Right lobe of liver (tissue), 6 donors: Measurements from ENCODE around the gene KDSR. TPM values are rescaled to one million over a fixed set of nuclear protein-coding genes. Genes with fewer than 3 reads are reported as not detected.
A peak's percentile ranks its signal among the peaks of the same experiment; 100 is the strongest.

Experiments
- ATAC-seq, 4 donors: fragments of 200-7000 bp; cut with Tn5 transposase; one replicate each; pipeline ENCODE4 v1.9.1; 2020; ENCODE audit warnings: mild to moderate bottlenecking in 4 of 4, moderate library complexity in 4 of 4
- DNase-seq, 3 donors: peaks; one replicate each; pipeline ENCODE4 v3.0.0-alpha.2; 2020
- H3K27ac ChIP-seq, 3 donors: fragments of 200-600 bp; one replicate each; pipeline ENCODE4 v1.8.0; 2022
- H3K27me3 ChIP-seq, 2 donors: fragments of 200-600 bp; one replicate each; pipeline ENCODE4 v1.8.0; 2022
- H3K36me3 ChIP-seq, 4 donors: fragments of 200-600 bp; sonication (generic) in 1 of 4; one replicate each; pipeline versions ENCODE4 v1.5.1 to v1.8.0; 2017 to 2022; ENCODE audit warnings: control low read depth in 1 of 4
- H3K4me1 ChIP-seq, 4 donors: fragments of 200-600 bp; sonication (generic) in 1 of 4; one replicate each; pipeline versions ENCODE4 v1.5.1 to v1.8.0; 2017 to 2022; ENCODE audit warnings: control low read depth in 1 of 4
- H3K4me3 ChIP-seq, 3 donors: fragments of 200-600 bp; one replicate each; pipeline ENCODE4 v1.8.0; 2022
- H3K9me3 ChIP-seq, 4 donors: fragments of 200-600 bp; sonication (generic) in 1 of 4; one replicate each; pipeline versions ENCODE4 v1.5.1 to v1.8.0; 2017 to 2022; ENCODE audit warnings: control low read depth in 1 of 4
- CTCF ChIP-seq, 4 donors: fragments of 200-600 bp in 3 of 4; fragments of 450-650 bp in 1 of 4; IDR thresholded peaks; one replicate each; pipeline versions ENCODE4 v1.5.1 to v1.8.0; 2016 to 2022; ENCODE audit warnings: antibody characterized with exemption in 4 of 4, mild to moderate bottlenecking in 2 of 4
- POLR2A ChIP-seq: fragments of 450-650 bp; IDR thresholded peaks from one replicate; pipeline ENCODE4 v1.6.1; 2017; ENCODE audit warnings: antibody characterized with exemption, mild to moderate bottlenecking
- WGBS: methylation state at CpG from one replicate; pipeline ENCODE4 v1.1.6; 2018; ENCODE audit warnings: low coverage, low lambda C conversion rate; ENCODE audit not compliant: insufficient coverage; ENCODE audit errors: missing lambda C conversion rate; 5-methylcytosine and 5-hydroxymethylcytosine counted together
- intact Hi-C, 2 donors: fragments of 100-400 bp; cut with DNase I; formaldehyde crosslinking; loops; one replicate each; pipeline versions ENCODE4 v1.11.2 to v1.14.1; 2022
- total RNA-seq, 6 experiments: library from RNA; depleted of rRNA in 2 of 6; stranded (reverse); fragments of >200 nt in 2 of 6; fragmentation: NEBNext Ultra II Directional in 3 of 6; extraction: Animal tissue kit (Norgen Biotek cat#: 25700) in 3 of 6; gene quantifications; one replicate each; pipeline versions ENCODE4 v1.1.0 to v1.2.4, GENCODE V29; 2016 to 2023
- donor health status: DM: no; HTN: yes; CAD: no.
- donor health status: DM: no; HTN: no; CAD: no.
- donor health status: DM: no; HTN: no; CAD: no.
- donor health status: DM: no; HTN: yes; CAD: no.
- donor health status: DM: no; HTN: yes; CAD: no.

The KDSR gene
- total RNA-seq, 6 experiments from 2014 or later: 32.3 to 67.1 (median 56.1) TPM

- H3K36me3 ChIP-seq: peaks cover 0 to 47% (median 15%) of the 10 kb centered on the region in 4 donors
- intact Hi-C loops: loop anchor here in 1 of 2 donors (10.0 kb wide), 1 partner anchor 86 kb away; no protein-coding TSS in a partner anchor
- peak; percentile 52 to 75 (median 66) for ATAC-seq
Observed at GRCh38 chr18:63348508-63349136, 18.4 kb downstream of the KDSR start.

GRCh38 chr18:63346480-63347183 lies 20.4 kb downstream of the KDSR start:
- TF ChIP-seq POLR2A (no peak), CTCF (IDR thresholded peaks at IDR 0.05) (no peak)
- 84% methylated on average over 7 of the region's 7 CpGs for WGBS
- ATAC-seq (no peak), DNase-seq (no peak)
- H3K9me3 ChIP-seq: no peaks in the 10 kb centered on the region
- intact Hi-C loops: loop anchor here in 1 of 2 donors (10.0 kb wide), 1 partner anchor 88 kb away; no protein-coding TSS in a partner anchor
- H3K27ac ChIP-seq: no peak overlapping the region
- H3K36me3 ChIP-seq: peaks cover 0 to 38% (median 19%) of the 10 kb centered on the region in 4 donors
- H3K27me3 ChIP-seq: no peaks in the 10 kb centered on the region
- H3K4me1 ChIP-seq: peaks cover 0 to 31% (median 15%) of the 10 kb centered on the region in 4 donors
- no peak overlapping the region for H3K4me3 ChIP-seq

More at GRCh38 chr18:63348508-63349136, 18.4 kb downstream of the KDSR start:
- 74% methylated on average over 7 of the region's 7 CpGs for WGBS
- Histone ChIP-seq H3K9me3 (no peaks in the 10 kb centered on the region), H3K4me1 (peaks cover 0 to 31% (median 14%) of the 10 kb centered on the region in 4 donors), H3K4me3 (no peak overlapping the region), H3K27ac (peak overlapping the region in 2 of 3 donors; percentile 42 to 64), H3K27me3 (no peaks in the 10 kb centered on the region)
- TF ChIP-seq POLR2A (no peak), CTCF (IDR thresholded peaks at IDR 0.05) (no peak)
- DNase-seq: peak; percentile 75 to 76 (median 76)

GRCh38 chr18:63346031-63346430 lies 21.0 kb downstream of the KDSR start:
- Histone ChIP-seq H3K36me3 (peaks cover 0 to 37% (median 21%) of the 10 kb centered on the region in 4 donors), H3K9me3 (no peaks in the 10 kb centered on the region), H3K27me3 (no peaks in the 10 kb centered on the region), H3K4me3 (no peak overlapping the region), H3K27ac (no peak overlapping the region), H3K4me1 (peaks cover 0 to 31% (median 15%) of the 10 kb centered on the region in 4 donors)
- no peak for ATAC-seq
- 70% methylated on average over 4 of the region's 7 CpGs for WGBS
- intact Hi-C loops: loop anchor here in 1 of 2 donors (10.0 kb wide), 1 partner anchor 89 kb away; no protein-coding TSS in a partner anchor
- no peak for DNase-seq
- TF ChIP-seq CTCF (IDR thresholded peaks at IDR 0.05): no peak
- no peak for TF ChIP-seq POLR2A

- 65% methylated on average over 2 of the region's 2 CpGs for WGBS
- no peak for TF ChIP-seq POLR2A
- DNase-seq: no peak
- Histone ChIP-seq H3K36me3 (peaks cover 0 to 39% (median 19%) of the 10 kb centered on the region in 4 donors), H3K4me1 (peaks cover 0 to 31% (median 15%) of the 10 kb centered on the region in 4 donors), H3K4me3 (no peak overlapping the region), H3K9me3 (no peaks in the 10 kb centered on the region), H3K27ac (peak overlapping the region in 2 of 3 donors; percentile 70 to 89), H3K27me3 (no peaks in the 10 kb centered on the region)
- intact Hi-C loops: loop anchor here in 1 of 2 donors (10.0 kb wide), 1 partner anchor 90 kb away; no protein-coding TSS in a partner anchor
- peak; percentile 33 to 61 (median 46) for ATAC-seq
Observed at GRCh38 chr18:63344918-63345317, 22.1 kb downstream of the KDSR start.
